ENCODE results near the gene GNG3. TPM values are rescaled to one million over a fixed set of nuclear protein-coding genes. Genes with fewer than 3 reads are reported as not detected.
"Not testable (repeated sequence)": the region's sequence is repeated elsewhere in the genome, so short reads cannot be mapped to it uniquely, and the experiment has no call there.

GNG3 gene
- total RNA-seq, 1 donor, result not detected

- H3K27me3 ChIP-seq (ENCODE audit: insufficient read depth, low read length), result no peaks in the 10 kb centered on the region
- H3K4me3 ChIP-seq (ENCODE audit: insufficient read depth, low read length), result peak overlapping the region; percentile 91
- H3K9me3 ChIP-seq (ENCODE audit: low read depth, low read length), result no peaks in the 10 kb centered on the region
- H3K27ac ChIP-seq (ENCODE audit: low read depth, low read length), result peak overlapping the region; percentile 87
- peak; percentile 77 for DNase-seq (ENCODE audit: insufficient read length, low spot score, missing footprints)
- H4K20me1 ChIP-seq (ENCODE audit: insufficient read depth, low read length), result peaks cover 10% of the 10 kb centered on the region
- H3K79me2 ChIP-seq (ENCODE audit: insufficient read depth, low read length), result peaks cover 53% of the 10 kb centered on the region
- H3K4me1 ChIP-seq (ENCODE audit: insufficient read depth, low read length), result peaks cover 35% of the 10 kb centered on the region
- peaks cover 39% of the 10 kb centered on the region for H3K36me3 ChIP-seq (ENCODE audit: insufficient read depth, low read length)
- peak overlapping the region; percentile 98 for H2AFZ ChIP-seq (ENCODE audit: low read length)
- peak overlapping the region; percentile 94 for H3K4me2 ChIP-seq (ENCODE audit: insufficient read depth, low read length)
- TF ChIP-seq CTCF (IDR thresholded peaks at IDR 0.05; ENCODE audit: extremely low read depth, low read depth, low read length), result no peak
These were observed 36.3 kb upstream of the GNG3 start for GRCh38 chr11:62671236-62671607.

GRCh38 chr11:62671608-62672389 is 35.7 kb upstream of the GNG3 start, which contains the start of the genes LBHD1 and UQCC3:
LBHD1 (minus strand) TSS chr11:62672267; CDS start chr11:62670031, 2,236 bp downstream.
UQCC3 (plus strand) TSS chr11:62671673; CDS start chr11:62671746, 73 bp downstream.
- Histone ChIP-seq H4K20me1 (ENCODE audit: insufficient read depth, low read length) (peaks cover 4% of the 10 kb centered on the region), H3K36me3 (ENCODE audit: insufficient read depth, low read length) (peaks cover 39% of the 10 kb centered on the region), H3K4me3 (ENCODE audit: insufficient read depth, low read length) (peak within 1 kb of the TSS; percentile 91), H3K79me2 (ENCODE audit: insufficient read depth, low read length) (peaks cover 53% of the 10 kb centered on the region), H2AFZ (ENCODE audit: low read length) (peak within 1 kb of the TSS; percentile 98), H3K27me3 (ENCODE audit: insufficient read depth, low read length) (no peaks in the 10 kb centered on the region), H3K27ac (ENCODE audit: low read depth, low read length) (peak within 1 kb of the TSS; percentile 87), H3K4me2 (ENCODE audit: insufficient read depth, low read length) (peak within 1 kb of the TSS; percentile 94), H3K4me1 (ENCODE audit: insufficient read depth, low read length) (peaks cover 29% of the 10 kb centered on the region), H3K9me3 (ENCODE audit: low read depth, low read length) (no peaks in the 10 kb centered on the region)
- DNase-seq (ENCODE audit: insufficient read length, low spot score, missing footprints), result peak; percentile 96
- no peak for TF ChIP-seq CTCF (IDR thresholded peaks at IDR 0.05; ENCODE audit: extremely low read depth, low read depth, low read length)

- Histone ChIP-seq H3K27me3 (ENCODE audit: insufficient read depth, low read length) (no peaks in the 10 kb centered on the region), H3K4me2 (ENCODE audit: insufficient read depth, low read length) (peak overlapping the region; percentile 94), H3K27ac (ENCODE audit: low read depth, low read length) (peak overlapping the region; percentile 87), H3K4me1 (ENCODE audit: insufficient read depth, low read length) (peaks cover 31% of the 10 kb centered on the region), H3K79me2 (ENCODE audit: insufficient read depth, low read length) (peaks cover 56% of the 10 kb centered on the region), H2AFZ (ENCODE audit: low read length) (no peak overlapping the region), H3K36me3 (ENCODE audit: insufficient read depth, low read length) (peaks cover 43% of the 10 kb centered on the region), H3K4me3 (ENCODE audit: insufficient read depth, low read length) (peak overlapping the region; percentile 91), H4K20me1 (ENCODE audit: insufficient read depth, low read length) (peaks cover 4% of the 10 kb centered on the region), H3K9me3 (ENCODE audit: low read depth, low read length) (no peaks in the 10 kb centered on the region)
- peak; percentile 63 for DNase-seq (ENCODE audit: insufficient read length, low spot score, missing footprints)
- TF ChIP-seq CTCF (IDR thresholded peaks at IDR 0.05; ENCODE audit: extremely low read depth, low read depth, low read length), result no peak
These were observed 34.3 kb upstream of the GNG3 start for GRCh38 chr11:62673196-62673525.

- Histone ChIP-seq H3K36me3 (ENCODE audit: insufficient read depth, low read length) (peaks cover 38% of the 10 kb centered on the region), H3K79me2 (ENCODE audit: insufficient read depth, low read length) (peaks cover 58% of the 10 kb centered on the region), H3K4me1 (ENCODE audit: insufficient read depth, low read length) (peaks cover 33% of the 10 kb centered on the region)
- H3K9me3 ChIP-seq (ENCODE audit: low read depth, low read length); H3K4me3 ChIP-seq (ENCODE audit: insufficient read depth, low read length); DNase-seq (ENCODE audit: insufficient read length, low spot score, missing footprints); H2AFZ ChIP-seq (ENCODE audit: low read length); H3K27ac ChIP-seq (ENCODE audit: low read depth, low read length); H3K27me3 ChIP-seq (ENCODE audit: insufficient read depth, low read length); H4K20me1 ChIP-seq (ENCODE audit: insufficient read depth, low read length); H3K4me2 ChIP-seq (ENCODE audit: insufficient read depth, low read length): not testable (repeated sequence)
These were observed 32.1 kb upstream of the GNG3 start for GRCh38 chr11:62675415-62675814.

Data from osteoblast (primary cell).